GM23338 (cell line): ENCODE results near the gene CCDC106. TPM values are rescaled to one million over a fixed set of nuclear protein-coding genes. Genes with fewer than 3 reads are reported as not detected.

Experiments used
- ATAC-seq: fragments of 200-7000 bp; cut with Tn5 transposase; 3 replicates; pipeline ENCODE4 v1.9.1; 2020
- DNase-seq: peaks from one replicate; pipeline ENCODE4 v3.0.0-alpha.2; 2015; ENCODE audit warnings: low spot score
- H2AFZ ChIP-seq: fragments of 200-600 bp; sonication (generic); 2 replicates; pipeline ENCODE4 v1.8.0; 2016; ENCODE audit warnings: antibody characterized with exemption, mild to moderate bottlenecking, moderate library complexity
- H3F3A ChIP-seq: fragments of 200-600 bp; sonication (generic); replicated peaks from 2 replicates; pipeline ENCODE4 v1.8.0; 2017; ENCODE audit warnings: antibody characterized with exemption, mixed run types, low read depth
- H3K27ac ChIP-seq: fragments of 200-600 bp; sonication (generic); 2 replicates; pipeline ENCODE4 v1.6.1; 2016; ENCODE audit warnings: low read depth
- H3K27me3 ChIP-seq: fragments of 200-600 bp; sonication (generic); 2 replicates; pipeline ENCODE4 v1.8.0; 2016; ENCODE audit warnings: mild to moderate bottlenecking, mixed run types, moderate library complexity; ENCODE audit not compliant: insufficient read depth
- H3K36me3 ChIP-seq: fragments of 200-600 bp; sonication (generic); 2 replicates; pipeline ENCODE4 v1.8.0; 2016; ENCODE audit warnings: mild to moderate bottlenecking; ENCODE audit not compliant: insufficient read depth
- H3K4me1 ChIP-seq: fragments of 200-600 bp; sonication (generic); 2 replicates; pipeline ENCODE4 v1.8.0; 2016; ENCODE audit warnings: mild to moderate bottlenecking, moderate library complexity; ENCODE audit not compliant: insufficient read depth
- H3K4me2 ChIP-seq: fragments of 200-600 bp; sonication (generic); 2 replicates; pipeline ENCODE4 v1.7.1; 2017; ENCODE audit warnings: mixed run types
- H3K4me3 ChIP-seq: fragments of 200-600 bp; sonication (generic); 2 replicates; pipeline ENCODE4 v1.6.1; 2016; ENCODE audit warnings: mixed run types
- H3K79me2 ChIP-seq: fragments of 200-600 bp; sonication (generic); replicated peaks from 2 replicates; pipeline ENCODE4 v1.8.0; 2017; ENCODE audit warnings: mild to moderate bottlenecking; ENCODE audit not compliant: insufficient read depth
- H3K9me2 ChIP-seq: fragments of 200-600 bp; sonication (generic); 2 replicates; pipeline ENCODE4 v1.8.0; 2017; ENCODE audit not compliant: insufficient read depth
- H4K20me1 ChIP-seq: fragments of 200-600 bp; sonication (generic); replicated peaks from 2 replicates; pipeline ENCODE4 v1.8.0; 2017; ENCODE audit warnings: mild to moderate bottlenecking; ENCODE audit not compliant: insufficient read depth
- H3K27ac Mint-ChIP-seq: 2 replicates; pipeline ENCODE4 v1.8.0; 2020; ENCODE audit warnings: inconsistent platforms, mild to moderate bottlenecking, moderate library complexity, mixed read lengths
- H3K27me3 Mint-ChIP-seq: 3 replicates; pipeline ENCODE4 v1.8.0; 2022; ENCODE audit warnings: low read depth, mild to moderate bottlenecking, moderate library complexity, mixed read lengths, inconsistent platforms; ENCODE audit not compliant: insufficient read depth, poor library complexity
- H3K36me3 Mint-ChIP-seq: 3 replicates; pipeline ENCODE4 v1.8.0; 2021; ENCODE audit warnings: low read depth, mild to moderate bottlenecking, inconsistent platforms, moderate library complexity, mixed read lengths
- H3K4me1 Mint-ChIP-seq: 3 replicates; pipeline ENCODE4 v1.8.0; 2020; ENCODE audit warnings: mild to moderate bottlenecking, inconsistent platforms, mixed read lengths
- H3K4me3 Mint-ChIP-seq: 3 replicates; pipeline ENCODE4 v1.8.0; 2021; ENCODE audit warnings: moderate library complexity, mild to moderate bottlenecking, inconsistent platforms, mixed read lengths
- H3K9me3 Mint-ChIP-seq: 3 replicates; pipeline ENCODE4 v1.8.0; 2020; ENCODE audit warnings: moderate library complexity, mild to moderate bottlenecking, inconsistent platforms, mixed read lengths
- CREB1 ChIP-seq: fragments of 250-450 bp; sonication (Bioruptor Pico); IDR thresholded peaks from 2 replicates; pipeline ENCODE4 v1.5.0; 2020; ENCODE audit warnings: low read depth, mild to moderate bottlenecking, moderate library complexity
- EZH2 ChIP-seq: fragments of 200-600 bp; sonication (generic); IDR thresholded peaks from one replicate; pipeline ENCODE4 v1.8.0; 2017; ENCODE audit warnings: antibody characterized with exemption, mild to moderate bottlenecking, low read depth; ENCODE audit not compliant: unreplicated experiment
- EZH2phosphoT487 ChIP-seq: fragments of 200-600 bp; sonication (generic); IDR thresholded peaks from one replicate; pipeline ENCODE4 v1.8.1; 2018; ENCODE audit warnings: antibody characterized with exemption; ENCODE audit not compliant: unreplicated experiment
- JUNB ChIP-seq: IDR thresholded peaks from one replicate; pipeline ENCODE4 v1.6.1; 2016; ENCODE audit warnings: antibody characterized with exemption; ENCODE audit not compliant: unreplicated experiment
- REST ChIP-seq: IDR thresholded peaks from one replicate; pipeline ENCODE4 v1.6.1; 2018; ENCODE audit warnings: antibody characterized with exemption; ENCODE audit not compliant: unreplicated experiment
- STAT1 ChIP-seq: IDR thresholded peaks from one replicate; pipeline ENCODE4 v1.6.1; 2016; ENCODE audit warnings: antibody characterized with exemption; ENCODE audit not compliant: unreplicated experiment
- ZNF462 ChIP-seq: fragments of 250-450 bp; sonication (Bioruptor Pico); IDR thresholded peaks from 2 replicates; pipeline ENCODE4 v1.5.0; 2020; ENCODE audit warnings: mild to moderate bottlenecking, moderate library complexity
- polyA plus RNA-seq: library from polyadenylated mRNA; unstranded; fragments of >200 nt; fragmentation: Nextera tagmentation; extraction: Ambion mirVana; gene quantifications from 2 replicates; pipeline ENCODE4 v1.2.1, GENCODE V29; 2016
- total RNA-seq: library from RNA; depleted of rRNA; stranded (reverse); fragments of >200 nt; shearing (Covaris generic); gene quantifications from 2 replicates; pipeline ENCODE4 v1.2.3, GENCODE V29; 2014
- TF ChIP-seq, protein P1 (sequence below), 2 experiments: fragments of 200-600 bp in 1 of 2; sonication (generic) in 1 of 2; conservative IDR thresholded peaks; 2 replicates each; pipeline versions ENCODE4 v1.5.1 to v1.6.1; 2016 to 2017; ENCODE audit warnings: antibody characterized with exemption in 2 of 2, low read depth in 2 of 2, mild to moderate bottlenecking in 2 of 2, moderate library complexity in 1 of 2
- TF ChIP-seq, protein P2 (sequence below): IDR thresholded peaks from 2 replicates; pipeline ENCODE4 v1.6.1; 2016; ENCODE audit warnings: antibody characterized with exemption

CCDC106 gene
- total and polyA plus RNA-seq, 2 experiments from 2014 or later: 12.0 to 17.6 TPM

DNA sequence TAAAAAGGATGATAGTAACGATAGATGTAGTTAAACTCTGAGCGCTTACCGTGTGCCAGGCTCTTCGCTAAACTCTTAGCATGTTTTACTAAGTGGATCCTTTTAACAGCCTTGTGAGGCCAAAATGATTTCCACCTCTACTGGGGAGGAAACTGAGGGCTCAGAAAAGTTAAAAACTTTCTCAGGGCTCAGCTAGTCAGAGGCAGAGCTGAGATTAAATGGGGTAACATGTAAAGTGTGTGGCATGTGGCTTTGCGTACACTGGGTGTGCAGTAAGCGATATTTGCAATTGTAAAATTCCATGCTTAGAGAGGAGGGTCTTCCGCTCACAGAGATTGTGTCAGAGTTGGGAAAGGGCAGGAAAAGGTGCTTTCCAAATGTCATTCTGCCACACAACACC lies 8.5 kb downstream of the CCDC106 start (continued):
- no peak for TF ChIP-seq ZNF462 (CRISPR knock-in tag)

- Histone ChIP-seq H3K9me2 (no peaks in the 10 kb centered on the region), H3K79me2 (peaks cover 69% of the 10 kb centered on the region), H3K4me1 (peaks cover 27% of the 10 kb centered on the region), H2AFZ (no peak overlapping the region), H3K36me3 (peaks cover 7% of the 10 kb centered on the region; the same call in 1 of the 2 replicates), H3K4me3 (peak overlapping the region; percentile 100), H4K20me1 (peaks cover 47% of the 10 kb centered on the region), H3K27ac (peak overlapping the region; percentile 98), H3K27me3 (no peaks in the 10 kb centered on the region), H3K4me2 (peak overlapping the region; percentile 100), H3F3A (peaks cover 20% of the 10 kb centered on the region)
- peak overlapping the region; percentile 14; the same call in 1 of the 2 replicates for H3K27ac Mint-ChIP-seq
- H3K36me3 Mint-ChIP-seq: peaks cover 54% of the 10 kb centered on the region
- no peaks in the 10 kb centered on the region; the same call in 1 of the 3 replicates for H3K9me3 Mint-ChIP-seq
- peaks cover 39% of the 10 kb centered on the region for H3K4me1 Mint-ChIP-seq
- ATAC-seq (no peak), DNase-seq (no peak)
- H3K4me3 Mint-ChIP-seq: peak overlapping the region; percentile 92
- peaks cover 29% of the 10 kb centered on the region for H3K27me3 Mint-ChIP-seq
- TF ChIP-seq, protein P1, sequence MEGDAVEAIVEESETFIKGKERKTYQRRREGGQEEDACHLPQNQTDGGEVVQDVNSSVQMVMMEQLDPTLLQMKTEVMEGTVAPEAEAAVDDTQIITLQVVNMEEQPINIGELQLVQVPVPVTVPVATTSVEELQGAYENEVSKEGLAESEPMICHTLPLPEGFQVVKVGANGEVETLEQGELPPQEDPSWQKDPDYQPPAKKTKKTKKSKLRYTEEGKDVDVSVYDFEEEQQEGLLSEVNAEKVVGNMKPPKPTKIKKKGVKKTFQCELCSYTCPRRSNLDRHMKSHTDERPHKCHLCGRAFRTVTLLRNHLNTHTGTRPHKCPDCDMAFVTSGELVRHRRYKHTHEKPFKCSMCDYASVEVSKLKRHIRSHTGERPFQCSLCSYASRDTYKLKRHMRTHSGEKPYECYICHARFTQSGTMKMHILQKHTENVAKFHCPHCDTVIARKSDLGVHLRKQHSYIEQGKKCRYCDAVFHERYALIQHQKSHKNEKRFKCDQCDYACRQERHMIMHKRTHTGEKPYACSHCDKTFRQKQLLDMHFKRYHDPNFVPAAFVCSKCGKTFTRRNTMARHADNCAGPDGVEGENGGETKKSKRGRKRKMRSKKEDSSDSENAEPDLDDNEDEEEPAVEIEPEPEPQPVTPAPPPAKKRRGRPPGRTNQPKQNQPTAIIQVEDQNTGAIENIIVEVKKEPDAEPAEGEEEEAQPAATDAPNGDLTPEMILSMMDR (conservative IDR thresholded peaks at IDR 0.05; ENCODE audit: low read depth in 2 of 2): no peak
- TF ChIP-seq EZH2phosphoT487 (no peak), REST (no peak), JUNB (no peak), CREB1 (CRISPR knock-in tag) (no peak), EZH2 (no peak), STAT1 (no peak)
- TF ChIP-seq, protein P2, sequence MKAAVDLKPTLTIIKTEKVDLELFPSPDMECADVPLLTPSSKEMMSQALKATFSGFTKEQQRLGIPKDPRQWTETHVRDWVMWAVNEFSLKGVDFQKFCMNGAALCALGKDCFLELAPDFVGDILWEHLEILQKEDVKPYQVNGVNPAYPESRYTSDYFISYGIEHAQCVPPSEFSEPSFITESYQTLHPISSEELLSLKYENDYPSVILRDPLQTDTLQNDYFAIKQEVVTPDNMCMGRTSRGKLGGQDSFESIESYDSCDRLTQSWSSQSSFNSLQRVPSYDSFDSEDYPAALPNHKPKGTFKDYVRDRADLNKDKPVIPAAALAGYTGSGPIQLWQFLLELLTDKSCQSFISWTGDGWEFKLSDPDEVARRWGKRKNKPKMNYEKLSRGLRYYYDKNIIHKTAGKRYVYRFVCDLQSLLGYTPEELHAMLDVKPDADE: no peak
These were observed 9.2 kb downstream of the CCDC106 start for GRCh38 chr19:55656988-55657747.
